NCI-H2171 (cell line): ENCODE data around the gene CAVIN3.

Source experiments
- DNase-seq: peaks from one replicate; lab custom pipeline; 2025; lab: John Stamatoyannopoulos, UW

Gene CAVIN3

DNA sequence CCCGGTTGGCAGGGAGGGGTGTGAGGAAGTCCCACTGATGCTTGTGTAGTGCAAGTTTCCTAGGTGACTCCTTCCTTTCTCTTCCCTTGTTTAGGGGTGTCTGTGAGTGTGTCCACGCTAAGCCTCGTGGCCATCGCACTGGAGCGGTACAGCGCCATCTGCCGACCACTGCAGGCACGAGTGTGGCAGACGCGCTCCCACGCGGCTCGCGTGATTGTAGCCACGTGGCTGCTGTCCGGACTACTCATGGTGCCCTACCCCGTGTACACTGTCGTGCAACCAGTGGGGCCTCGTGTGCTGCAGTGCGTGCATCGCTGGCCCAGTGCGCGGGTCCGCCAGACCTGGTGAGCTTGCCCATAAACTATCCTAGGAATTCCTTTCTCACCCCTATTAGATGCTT lies 50.3 kb downstream of the CAVIN3 start:
- DNase-seq, result no peak
